GM19452 (cell line): Measurements from ENCODE around the gene SPOCD1.

Source experiments
- ATAC-seq: cut with Tn5 transposase; IDR thresholded peaks from one replicate; pipeline ENCODE4 v1.9.1; 2021; ENCODE audit not compliant: unreplicated experiment

Gene SPOCD1

GRCh38 chr1:31773861-31774260, 42.0 kb downstream of the SPOCD1 start:
- no peak for ATAC-seq

DNA sequence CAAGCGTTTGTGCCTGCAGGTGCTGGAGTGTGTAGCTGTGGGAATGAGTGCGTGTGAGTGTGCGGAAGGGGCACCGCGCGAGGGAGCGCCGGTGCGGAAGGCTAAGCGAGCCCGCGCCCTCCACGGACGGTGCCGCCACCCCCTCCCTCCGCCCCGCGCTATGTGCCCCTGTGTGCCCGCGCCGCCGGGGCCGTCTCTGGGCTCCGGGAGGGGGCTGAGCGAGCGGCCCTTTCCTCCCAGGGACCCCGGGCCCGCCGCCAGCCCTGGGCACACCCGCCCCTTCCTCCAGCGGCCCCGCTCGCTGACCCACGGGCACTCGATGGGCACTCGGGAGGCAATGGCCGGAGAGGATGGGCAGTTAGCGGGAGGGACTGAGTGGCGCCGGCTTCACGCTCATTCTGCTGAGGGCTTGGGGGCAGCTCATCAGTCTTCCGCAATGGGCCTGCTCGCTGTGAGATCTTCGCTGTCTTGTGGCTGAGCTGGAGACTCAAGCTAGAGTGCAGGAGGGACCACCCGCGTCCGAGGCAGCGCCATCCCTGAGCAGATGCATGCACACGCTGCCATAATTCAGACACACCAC, 43.1 kb downstream of the SPOCD1 start:
- no peak for ATAC-seq

DNA sequence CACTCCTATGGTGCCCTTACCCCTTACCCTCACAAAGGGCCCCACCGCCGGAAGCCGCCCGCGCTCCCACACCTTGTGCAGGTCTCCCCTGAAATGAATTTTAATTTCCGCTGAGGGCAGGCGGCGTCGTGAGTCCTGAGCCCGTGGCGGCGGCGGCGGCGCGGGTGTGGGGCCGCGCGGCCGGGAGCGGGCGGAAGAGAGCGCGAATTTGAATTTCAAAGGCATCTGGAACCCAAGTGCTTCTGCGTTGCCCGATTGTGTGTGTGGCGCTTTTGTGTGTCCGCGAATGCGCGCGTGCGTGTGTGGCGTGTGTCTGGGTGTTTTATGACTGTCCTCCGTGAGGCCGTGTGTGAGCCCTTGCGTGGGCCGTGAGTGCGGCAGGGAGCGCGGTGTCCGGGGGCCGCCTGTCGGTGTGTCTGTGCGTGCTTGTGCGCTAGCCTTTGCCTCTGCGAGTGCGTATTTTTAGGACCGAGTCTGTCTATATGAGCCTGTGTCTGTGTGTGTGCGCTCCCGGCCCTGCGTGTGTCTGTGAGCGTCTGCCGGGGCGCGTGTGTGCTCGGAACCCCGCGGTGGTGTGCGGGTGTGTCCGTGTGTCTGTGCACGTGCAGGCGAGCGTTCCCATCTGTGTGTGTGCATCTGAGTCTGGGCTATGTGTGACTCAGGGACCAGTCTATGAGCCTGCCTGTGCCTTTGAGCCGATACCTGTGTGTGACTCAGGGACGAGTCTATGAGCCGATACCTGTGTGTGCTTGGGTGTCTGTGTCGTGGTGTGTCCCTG, 43.7 kb downstream of the SPOCD1 start:
- no peak for ATAC-seq

DNA sequence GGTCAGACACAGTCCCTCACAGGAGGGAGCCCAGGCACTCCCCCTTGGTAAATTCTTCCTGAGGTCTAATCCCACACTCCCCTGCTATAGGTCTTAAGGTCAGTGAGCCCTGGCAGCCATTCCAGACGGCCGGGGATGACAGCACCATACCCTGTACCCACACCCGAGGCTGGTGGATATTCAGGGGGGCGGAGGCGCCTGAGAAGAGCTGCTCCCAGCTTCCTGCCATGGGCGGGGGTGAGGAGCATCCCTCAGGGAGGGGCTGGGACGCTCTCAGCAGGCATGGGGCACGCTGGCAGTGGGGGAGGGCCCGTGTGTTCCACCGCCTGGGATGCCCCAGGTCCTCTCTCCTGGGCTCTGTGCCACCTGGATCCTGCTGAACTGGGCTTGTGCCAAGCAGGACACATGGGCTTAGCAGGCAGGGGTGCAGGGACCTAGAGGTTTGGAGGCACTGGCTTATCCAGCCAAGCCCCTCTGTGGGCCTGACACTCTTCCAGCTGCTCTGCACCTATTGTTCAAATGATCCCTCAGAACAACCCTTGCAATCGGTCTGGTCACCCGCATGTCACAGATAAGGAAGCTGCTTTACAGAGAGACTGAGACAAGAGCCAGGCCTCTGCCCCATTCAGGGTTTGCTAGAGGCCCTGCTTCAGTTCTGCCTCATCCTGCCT, 46.0 kb downstream of the SPOCD1 start:
- ATAC-seq, result no peak

GRCh38 chr1:31768939-31769704, 46.7 kb downstream of the SPOCD1 start:
- ATAC-seq, result no peak

GRCh38 chr1:31768407-31768907, 47.4 kb downstream of the SPOCD1 start:
- no peak for ATAC-seq

- ATAC-seq, result no peak
Measured at GRCh38 chr1:31767225-31767624, 48.6 kb downstream of the SPOCD1 start.

DNA sequence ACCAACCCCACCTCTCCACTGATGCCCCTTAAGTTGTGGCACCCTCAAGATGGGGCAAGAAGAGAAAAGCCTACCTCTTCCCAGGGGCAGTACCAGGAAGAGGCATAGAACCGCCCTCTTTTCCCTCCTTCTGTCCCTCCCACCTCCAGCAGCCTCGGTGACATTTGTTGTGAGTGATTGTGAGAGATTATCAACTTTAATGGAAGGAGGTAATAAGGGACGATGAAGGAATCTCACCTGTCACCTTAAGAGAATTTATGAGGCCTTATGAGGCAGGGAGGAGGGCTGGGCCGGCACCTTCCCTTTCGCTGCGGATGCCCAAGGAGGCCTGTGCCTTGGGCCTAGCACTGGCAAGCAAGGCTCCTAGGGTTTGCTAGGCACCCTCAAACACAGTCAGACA, 50.3 kb downstream of the SPOCD1 start:
- ATAC-seq, result no peak

DNA sequence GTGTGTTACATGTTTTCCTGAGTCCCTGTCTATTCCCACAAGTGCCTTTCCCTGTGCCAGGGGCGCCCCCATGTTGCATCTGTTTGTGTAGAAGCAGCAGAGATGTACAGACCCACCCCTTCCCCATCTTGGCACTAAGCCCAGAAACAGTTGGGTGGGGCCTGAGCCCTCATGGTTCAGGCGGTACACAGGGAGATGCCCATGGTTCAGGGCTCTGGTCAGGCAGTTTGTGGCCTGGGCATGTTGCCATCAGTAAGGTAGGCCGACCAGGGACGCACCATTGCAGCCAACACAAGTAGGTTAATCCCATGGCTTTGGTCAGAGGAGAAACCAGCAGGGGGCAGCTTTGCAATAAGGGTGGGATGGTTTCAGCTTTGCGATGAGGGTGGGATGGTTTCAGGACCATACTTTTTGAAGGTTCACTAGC, 50.8 kb downstream of the SPOCD1 start:
- no peak for ATAC-seq

GRCh38 chr1:31764312-31765040, 51.3 kb downstream of the SPOCD1 start, which contains the start of gene ADGRB2:
ADGRB2 (minus strand) TSS chr1:31764340; CDS start chr1:31757221, 7,119 bp downstream.
- ATAC-seq, result no peak

DNA sequence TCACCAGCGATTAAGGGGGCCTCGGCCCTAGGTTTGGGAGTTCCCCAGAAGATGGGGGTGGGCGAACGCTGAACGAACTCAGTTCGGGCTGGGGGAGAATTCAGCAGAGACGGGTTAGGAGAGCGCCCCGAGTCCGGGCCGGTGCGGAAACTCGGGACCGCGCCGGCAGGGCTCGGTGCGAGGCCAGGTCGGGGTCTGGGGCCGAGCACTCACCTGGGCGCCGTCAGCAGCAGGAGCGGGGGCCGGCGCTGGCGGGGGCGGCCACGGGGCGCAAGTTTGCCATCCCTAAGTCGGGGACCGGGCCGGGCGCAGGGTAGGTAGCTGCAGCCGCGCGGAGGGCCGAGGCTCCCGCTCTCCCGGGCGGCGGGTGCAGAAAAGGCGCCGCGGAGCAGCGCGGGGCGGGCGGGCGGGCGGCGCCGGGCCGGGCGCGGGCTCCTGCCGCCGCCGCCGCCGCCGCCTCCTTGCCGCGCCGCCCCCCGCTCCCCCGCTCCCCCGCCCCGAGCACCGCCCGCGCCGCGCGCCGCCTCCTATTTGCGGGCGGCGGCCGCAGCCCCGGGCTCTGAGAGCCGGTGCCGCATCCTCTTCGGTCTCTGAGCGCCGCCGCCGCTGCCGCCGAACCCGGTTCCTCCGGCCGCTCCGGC, 52.0 kb downstream of the SPOCD1 start:
- ATAC-seq, result no peak

GRCh38 chr1:31762726-31763670, 52.8 kb downstream of the SPOCD1 start:
- ATAC-seq, result no peak

GRCh38 chr1:31762323-31762722, 53.5 kb downstream of the SPOCD1 start:
- no peak for ATAC-seq

GRCh38 chr1:31761883-31762282, 53.9 kb downstream of the SPOCD1 start:
- no peak for ATAC-seq

- ATAC-seq, result no peak
Measured at GRCh38 chr1:31760471-31761470, 55.1 kb downstream of the SPOCD1 start.

GRCh38 chr1:31759298-31760023, 56.4 kb downstream of the SPOCD1 start:
- no peak for ATAC-seq

GRCh38 chr1:31758823-31759222, 57.0 kb downstream of the SPOCD1 start:
- no peak for ATAC-seq
